GM10248 (cell line): Measurements from ENCODE around the gene EVI2B.

Experiments used
- CTCF ChIA-PET: fragments of 300-600 bp; sonication (Branson Sonifier 250); formaldehyde crosslinking; extraction: SDS; loops from one replicate; lab custom pipeline; 2021; ENCODE audit warnings: antibody characterized with exemption; lab: Yijun Ruan, JAX
- POLR2A ChIA-PET: fragments of 350-650 bp; sonication (Branson Sonifier 250); formaldehyde crosslinking; extraction: SDS; loops from one replicate; lab custom pipeline; 2020; ENCODE audit warnings: antibody characterized with exemption; lab: Yijun Ruan, JAX
- DNase-seq: peaks from one replicate; pipeline ENCODE4 v3.0.0; 2012; ENCODE audit errors: extremely low spot score
- CTCF ChIP-seq: IDR thresholded peaks from 2 replicates; pipeline ENCODE4 v1.5.1; 2012; ENCODE audit warnings: mild to moderate bottlenecking, low read depth; ENCODE audit errors: extremely low read depth, missing control alignments, control extremely low read depth

Gene EVI2B

GRCh38 chr17:31254654-31255053 lies 59.2 kb downstream of the EVI2B start:
- ChIA-PET CTCF (interaction anchor here (1.0 to 1.7 kb wide), 5 partner anchors 8 to 273 kb away, joined by 3 to 5 read pairs (median 3); no protein-coding TSS in a partner anchor), POLR2A (no interaction called here)
- DNase-seq, result no peak
- TF ChIP-seq CTCF, result no peak
